Activated T-helper 1 cell treated with anti-CD3 and anti-CD28 coated beads, Interleukin-12 subunit alpha, Interleukin-12 subunit beta, Interleukin-2, Interleukin-4 antibody, amounts not matched to agents 30 ng/mL and 10 ng/mL and 1 ng/mL, durations not matched to agents 14 hours and 24 hours and 36 hours (primary cell): Measurements from ENCODE around the gene R3HDM4. TPM values are rescaled to one million over a fixed set of nuclear protein-coding genes. Genes with fewer than 3 reads are reported as not detected.
"Not testable (repeated sequence)": the region's sequence is repeated elsewhere in the genome, so short reads cannot be mapped to it uniquely, and the experiment has no call there.

Experiments
- DNase-seq: peaks from one replicate; pipeline ENCODE4 v3.0.0; 2021; ENCODE audit warnings: low spot score
- H3K27ac Mint-ChIP-seq: one replicate; pipeline ENCODE4 v1.8.0; 2021; ENCODE audit warnings: mild to moderate bottlenecking, mixed read lengths
- H3K27me3 Mint-ChIP-seq: one replicate; pipeline ENCODE4 v1.8.0; 2022; ENCODE audit warnings: mild to moderate bottlenecking, moderate library complexity, mixed read lengths; ENCODE audit not compliant: insufficient read depth
- H3K36me3 Mint-ChIP-seq: one replicate; pipeline ENCODE4 v1.8.0; 2021; ENCODE audit warnings: low read depth, mixed read lengths
- H3K4me1 Mint-ChIP-seq: one replicate; pipeline ENCODE4 v1.8.0; 2021; ENCODE audit warnings: low read depth, mixed read lengths
- H3K4me3 Mint-ChIP-seq: one replicate; pipeline ENCODE4 v1.8.0; 2021; ENCODE audit warnings: mild to moderate bottlenecking, moderate library complexity, mixed read lengths
- H3K9me3 Mint-ChIP-seq: one replicate; pipeline ENCODE4 v1.8.0; 2021; ENCODE audit warnings: mixed read lengths
- intact Hi-C: fragments of 100-400 bp; cut with micrococcal nuclease; formaldehyde crosslinking; loops from one replicate; pipeline ENCODE4 v1.15.1; 2024
- total RNA-seq: library from RNA; stranded (reverse); gene quantifications from 2 replicates; pipeline ENCODE4 v1.2.3, GENCODE V29; 2022

R3HDM4 gene
- total RNA-seq, 1 donor from 2014 or later: 94.3 TPM

DNA sequence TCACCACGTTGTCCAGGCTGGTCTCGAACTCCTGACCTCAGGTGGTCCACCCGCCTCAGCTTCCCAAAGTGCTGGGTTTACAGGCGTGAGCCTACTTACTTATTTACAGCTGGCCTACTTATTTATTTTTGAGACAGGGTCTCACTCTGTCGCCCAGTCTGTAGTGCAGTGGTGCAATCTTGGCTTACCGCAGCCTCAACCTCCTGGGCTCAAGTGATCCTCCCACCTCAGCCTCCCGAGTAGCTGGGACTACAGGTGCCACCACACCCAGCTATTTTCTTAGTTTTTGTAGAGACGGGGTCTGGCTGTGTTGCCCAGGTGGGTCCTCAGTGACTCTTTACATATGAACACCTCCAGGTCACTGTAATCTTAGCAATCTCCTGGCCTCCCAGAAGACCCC lies 63.8 kb downstream of the R3HDM4 start:
- H3K27ac Mint-ChIP-seq, H3K4me3 Mint-ChIP-seq, H3K36me3 Mint-ChIP-seq, DNase-seq, intact Hi-C loops, H3K4me1 Mint-ChIP-seq, H3K9me3 Mint-ChIP-seq: not testable (repeated sequence)
- H3K27me3 Mint-ChIP-seq: peaks cover 10% of the 10 kb centered on the region

DNA sequence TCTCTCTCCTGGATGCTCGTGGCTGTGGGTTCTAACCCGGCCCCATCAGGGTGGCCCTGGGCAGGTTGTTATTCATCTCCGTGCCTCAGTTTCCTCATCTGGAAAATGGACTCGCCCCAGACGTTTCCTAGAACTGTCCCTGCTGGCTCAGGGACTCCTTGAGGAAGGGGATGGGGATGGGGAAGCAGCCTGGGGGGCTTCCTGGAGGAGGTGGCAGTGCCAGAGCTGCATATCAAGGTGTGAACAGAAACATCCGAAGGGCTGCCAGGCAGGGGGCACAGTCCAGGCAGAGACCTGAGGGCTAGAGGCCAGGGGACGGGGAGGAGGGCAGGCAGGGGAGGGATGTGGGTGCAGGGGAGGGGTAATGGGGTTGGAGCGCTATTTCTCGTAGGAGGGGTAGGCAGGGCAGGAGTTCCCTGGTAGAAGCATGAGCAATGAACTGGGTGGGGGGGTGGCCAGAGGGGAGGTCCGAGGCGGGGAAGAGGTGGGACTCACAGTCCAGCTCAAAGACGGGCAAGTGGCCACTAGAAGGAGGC lies 64.6 kb downstream of the R3HDM4 start:
- Mint-ChIP-seq H3K27me3 (peaks cover 10% of the 10 kb centered on the region), H3K27ac (no peak overlapping the region), H3K9me3 (no peaks in the 10 kb centered on the region), H3K4me3 (no peak overlapping the region), H3K36me3 (no peaks in the 10 kb centered on the region), H3K4me1 (no peaks in the 10 kb centered on the region)
- intact Hi-C loops: no loop called here
- DNase-seq: no peak

Other genes with a start within 250 kb of the R3HDM4 start
- 5.5 and 5.6 TPM in 2 replicates for gene FSTL3, start 236.8 kb downstream of the R3HDM4 start, total RNA-seq
- not detected in 2 replicates for gene PRSS57, start 217.8 kb downstream of the R3HDM4 start, total RNA-seq
- 0.18 TPM in 1 of 2 replicates, not detected in the other for gene PALM, start 204.3 kb downstream of the R3HDM4 start, total RNA-seq
- not detected in 2 replicates for gene MISP, start 162.1 kb downstream of the R3HDM4 start, total RNA-seq
- gene PTBP1, start 115.8 kb downstream of the R3HDM4 start, total RNA-seq: 735 and 829 TPM in 2 replicates
- not detected in 2 replicates for gene PLPPR3, start 91.3 kb downstream of the R3HDM4 start, total RNA-seq
- not detected in 2 replicates for gene AZU1, start 85.4 kb downstream of the R3HDM4 start, total RNA-seq
- gene PRTN3, start 72.2 kb downstream of the R3HDM4 start, total RNA-seq: not detected in 2 replicates
- gene ELANE, start 60.9 kb downstream of the R3HDM4 start, total RNA-seq: not detected in 2 replicates
- 0.91 and 1.2 TPM in 2 replicates for gene CFD, start 53.6 kb downstream of the R3HDM4 start, total RNA-seq
- gene MED16, start 20.0 kb downstream of the R3HDM4 start, total RNA-seq: 62.1 and 62.5 TPM in 2 replicates
- gene RNU6-9, start 19.7 kb downstream of the R3HDM4 start, total RNA-seq: not detected in 2 replicates
- 6.8 and 8.9 TPM in 2 replicates for gene KISS1R, start 4.1 kb upstream of the R3HDM4 start, total RNA-seq
- gene ARID3A, start 12.8 kb upstream of the R3HDM4 start, total RNA-seq: 32.5 and 35.0 TPM in 2 replicates
- gene WDR18, start 71.1 kb upstream of the R3HDM4 start, total RNA-seq: 105 and 108 TPM in 2 replicates
- gene GRIN3B, start 87.2 kb upstream of the R3HDM4 start, total RNA-seq: not detected in 2 replicates
- 162 and 170 TPM in 2 replicates for gene TMEM259, start 107.9 kb upstream of the R3HDM4 start, total RNA-seq
- gene RNU6-2, start 108.3 kb upstream of the R3HDM4 start, total RNA-seq: not detected in 2 replicates
- 112 and 114 TPM in 2 replicates for gene CNN2, start 113.4 kb upstream of the R3HDM4 start, total RNA-seq
- 15.8 and 18.3 TPM in 2 replicates for gene ABCA7, start 126.9 kb upstream of the R3HDM4 start, total RNA-seq
- gene ARHGAP45, start 153.9 kb upstream of the R3HDM4 start, total RNA-seq: 201 and 202 TPM in 2 replicates
- 265 and 282 TPM in 2 replicates for gene POLR2E, start 182.2 kb upstream of the R3HDM4 start, total RNA-seq
- 236 and 241 TPM in 2 replicates for gene GPX4, start 190.8 kb upstream of the R3HDM4 start, total RNA-seq